Fibroblast of pulmonary artery (primary cell): ENCODE measurements around the gene DHRS7B.

ENCODE experiments used
- DNase-seq: peaks from one replicate; pipeline ENCODE4 v3.0.0-alpha.2; 2010; ENCODE audit warnings: low read depth
- H3K4me3 ChIP-seq: replicated peaks from 2 replicates; pipeline ENCODE4 v1.5.1; 2011; ENCODE audit warnings: low read depth, mild to moderate bottlenecking, control low read depth, low read length, moderate library complexity
- TF ChIP-seq, protein P1 (sequence below): IDR thresholded peaks from 2 replicates; pipeline ENCODE4 v1.5.1; 2011; ENCODE audit warnings: mild to moderate bottlenecking, control low read depth, low read length, inconsistent platforms; ENCODE audit errors: missing control alignments

Gene DHRS7B

GRCh38 chr17:21228845-21229244, 102.1 kb downstream of the DHRS7B start:
- no peak overlapping the region for H3K4me3 ChIP-seq
- TF ChIP-seq, protein P1, sequence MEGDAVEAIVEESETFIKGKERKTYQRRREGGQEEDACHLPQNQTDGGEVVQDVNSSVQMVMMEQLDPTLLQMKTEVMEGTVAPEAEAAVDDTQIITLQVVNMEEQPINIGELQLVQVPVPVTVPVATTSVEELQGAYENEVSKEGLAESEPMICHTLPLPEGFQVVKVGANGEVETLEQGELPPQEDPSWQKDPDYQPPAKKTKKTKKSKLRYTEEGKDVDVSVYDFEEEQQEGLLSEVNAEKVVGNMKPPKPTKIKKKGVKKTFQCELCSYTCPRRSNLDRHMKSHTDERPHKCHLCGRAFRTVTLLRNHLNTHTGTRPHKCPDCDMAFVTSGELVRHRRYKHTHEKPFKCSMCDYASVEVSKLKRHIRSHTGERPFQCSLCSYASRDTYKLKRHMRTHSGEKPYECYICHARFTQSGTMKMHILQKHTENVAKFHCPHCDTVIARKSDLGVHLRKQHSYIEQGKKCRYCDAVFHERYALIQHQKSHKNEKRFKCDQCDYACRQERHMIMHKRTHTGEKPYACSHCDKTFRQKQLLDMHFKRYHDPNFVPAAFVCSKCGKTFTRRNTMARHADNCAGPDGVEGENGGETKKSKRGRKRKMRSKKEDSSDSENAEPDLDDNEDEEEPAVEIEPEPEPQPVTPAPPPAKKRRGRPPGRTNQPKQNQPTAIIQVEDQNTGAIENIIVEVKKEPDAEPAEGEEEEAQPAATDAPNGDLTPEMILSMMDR: no peak
- DNase-seq: no peak

DNA sequence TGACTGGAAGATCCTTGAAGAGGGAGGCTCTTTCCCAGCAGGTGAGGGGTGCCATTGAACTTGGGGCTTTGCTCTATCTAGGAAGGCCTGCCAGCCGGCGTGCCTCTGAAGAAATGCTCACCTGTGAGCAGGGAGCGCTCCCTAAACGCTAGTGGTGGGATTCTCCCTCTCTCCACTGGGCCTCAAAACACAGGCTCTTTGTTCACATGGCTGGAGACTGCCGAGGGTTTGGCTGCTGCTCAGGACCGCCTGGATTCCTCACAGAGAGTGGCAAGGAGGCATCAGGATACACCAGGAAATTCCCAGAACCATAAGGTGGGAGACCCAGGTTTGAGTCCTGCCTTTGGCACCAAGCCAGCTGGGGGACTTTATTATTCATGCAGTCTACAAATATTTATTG, 104.8 kb downstream of the DHRS7B start:
- TF ChIP-seq, protein P1: no peak
- no peak overlapping the region for H3K4me3 ChIP-seq
- DNase-seq: no peak

GRCh38 chr17:21232033-21232749, 105.4 kb downstream of the DHRS7B start:
- TF ChIP-seq, protein P1: no peak
- no peak overlapping the region for H3K4me3 ChIP-seq
- DNase-seq: no peak

DNA sequence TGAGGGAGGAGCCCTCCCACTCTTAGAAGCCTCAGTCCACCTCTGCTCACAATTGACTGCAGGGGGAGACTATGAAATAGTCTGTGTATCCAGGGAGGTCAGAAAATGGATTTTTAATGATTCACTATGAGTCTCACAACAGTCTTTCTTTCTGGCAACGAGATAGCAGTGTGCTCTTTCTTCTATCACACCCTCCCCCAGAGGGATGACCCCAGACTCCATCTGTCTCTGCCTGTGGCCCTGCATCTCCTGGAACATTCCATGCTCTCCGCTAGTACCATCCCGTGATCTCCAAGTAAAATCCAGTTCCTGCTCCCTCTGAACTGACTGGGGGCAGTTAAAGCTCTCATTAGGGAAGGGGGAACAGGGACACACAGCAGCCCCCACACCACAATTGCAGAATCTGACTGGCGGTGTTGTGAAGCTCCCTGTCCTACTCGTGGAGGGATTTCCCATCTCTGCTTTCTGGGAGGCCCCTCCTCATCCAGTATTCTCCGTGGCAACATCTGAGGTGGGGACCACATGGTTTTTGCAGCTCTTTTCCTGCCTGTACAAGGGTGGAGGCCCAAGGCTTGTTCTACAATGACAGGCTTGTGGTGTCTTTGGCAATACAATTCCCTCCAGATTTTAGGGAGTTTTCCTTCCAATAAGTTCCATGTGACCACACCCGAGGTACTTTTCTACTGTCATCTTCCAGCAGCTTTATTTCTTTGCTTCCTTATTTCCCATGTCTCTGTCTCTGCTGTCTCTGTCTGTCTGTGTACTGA, 107.0 kb downstream of the DHRS7B start:
- TF ChIP-seq, protein P1: no peak

GRCh38 chr17:21235921-21236320, 109.2 kb downstream of the DHRS7B start:
- H3K4me3 ChIP-seq: no peak overlapping the region
- TF ChIP-seq, protein P1: no peak
- DNase-seq: no peak

More for the DNA sequence above, 107.0 kb downstream of the DHRS7B start:
- no peak overlapping the region for H3K4me3 ChIP-seq
- DNase-seq: no peak

GRCh38 chr17:21239680-21240368, 113.1 kb downstream of the DHRS7B start:
- TF ChIP-seq, protein P1: peak; percentile 59
- peak; percentile 47 for DNase-seq
- H3K4me3 ChIP-seq: no peak overlapping the region
